ENCODE data around the gene CTNNB1. TPM values are rescaled to one million over a fixed set of nuclear protein-coding genes. Genes with fewer than 3 reads are reported as not detected.

CTNNB1 gene
- total RNA-seq, 2 donors from 2014 or later, result 420 to 534 TPM

- no peak overlapping the region for H3K9ac ChIP-seq (ENCODE audit: extremely low read depth, low read length, poor library complexity, severe bottlenecking)
- no peaks in the 10 kb centered on the region for H3K27me3 Mint-ChIP-seq (ENCODE audit: insufficient read depth)
- H3K36me3 Mint-ChIP-seq (ENCODE audit: low read depth), result peaks cover 10% of the 10 kb centered on the region
- H3K9me3 ChIP-seq (ENCODE audit: control insufficient read depth, low read length), result no peaks in the 10 kb centered on the region
- H3K9me3 Mint-ChIP-seq, result no peaks in the 10 kb centered on the region
- DNase-seq, result no peak
- H3K27ac ChIP-seq (ENCODE audit: low read depth, low read length), result no peak overlapping the region
- H3K4me3 Mint-ChIP-seq, result no peak overlapping the region
- no peak overlapping the region for H3K27ac Mint-ChIP-seq
- H3K4me1 Mint-ChIP-seq, result peaks cover 15% of the 10 kb centered on the region
- H3K27me3 ChIP-seq (ENCODE audit: control insufficient read depth, insufficient read depth, low read length, poor library complexity, severe bottlenecking), result no peaks in the 10 kb centered on the region
- H3K36me3 ChIP-seq (ENCODE audit: control insufficient read depth, insufficient read depth, low read length), result peaks cover 18% of the 10 kb centered on the region
- 90 to 100% methylated on average over 1 to 3 of the region's 3 CpGs for WGBS, 2 experiments (ENCODE audit: insufficient coverage in 1 of 2, insufficient read length in 1 of 2)
- no peaks in the 10 kb centered on the region for H3K4me1 ChIP-seq (ENCODE audit: control insufficient read depth, insufficient read depth, low read length)
- no peak overlapping the region for H3K4me3 ChIP-seq (ENCODE audit: low read length)
- no peak for TF ChIP-seq CTCF (conservative IDR thresholded peaks at IDR 0.05)
Observed at GRCh38 chr3:41248525-41248924, 49.2 kb downstream of the CTNNB1 start.

GRCh38 chr3:41249318-41249717 lies 50.0 kb downstream of the CTNNB1 start:
- Mint-ChIP-seq H3K9me3 (no peaks in the 10 kb centered on the region), H3K27ac (no peak overlapping the region), H3K27me3 (ENCODE audit: insufficient read depth) (no peaks in the 10 kb centered on the region), H3K4me3 (no peak overlapping the region), H3K4me1 (peaks cover 15% of the 10 kb centered on the region), H3K36me3 (ENCODE audit: low read depth) (peaks cover 10% of the 10 kb centered on the region)
- no peak for DNase-seq
- Histone ChIP-seq H3K9ac (ENCODE audit: extremely low read depth, low read length, poor library complexity, severe bottlenecking) (no peak overlapping the region), H3K27ac (ENCODE audit: low read depth, low read length) (no peak overlapping the region), H3K4me1 (ENCODE audit: control insufficient read depth, insufficient read depth, low read length) (no peaks in the 10 kb centered on the region), H3K4me3 (ENCODE audit: low read length) (no peak overlapping the region), H3K9me3 (ENCODE audit: control insufficient read depth, low read length) (no peaks in the 10 kb centered on the region), H3K27me3 (ENCODE audit: control insufficient read depth, insufficient read depth, low read length, poor library complexity, severe bottlenecking) (no peaks in the 10 kb centered on the region), H3K36me3 (ENCODE audit: control insufficient read depth, insufficient read depth, low read length) (peaks cover 12% of the 10 kb centered on the region)
- no peak for TF ChIP-seq CTCF (conservative IDR thresholded peaks at IDR 0.05)
- 92 to 100% methylated on average over 1 to 3 of the region's 3 CpGs for WGBS, 2 experiments (ENCODE audit: insufficient coverage in 1 of 2, insufficient read length in 1 of 2)

- no peak for DNase-seq
- H3K4me3 ChIP-seq (ENCODE audit: low read length), result no peak overlapping the region
- Mint-ChIP-seq H3K27me3 (ENCODE audit: insufficient read depth) (no peaks in the 10 kb centered on the region), H3K4me3 (no peak overlapping the region), H3K9me3 (no peaks in the 10 kb centered on the region), H3K4me1 (peaks cover 15% of the 10 kb centered on the region), H3K27ac (no peak overlapping the region), H3K36me3 (ENCODE audit: low read depth) (no peaks in the 10 kb centered on the region)
- WGBS, 2 experiments (ENCODE audit: insufficient coverage in 1 of 2, insufficient read length in 1 of 2), result 84 to 100% methylated on average over 1 to 2 of the region's 2 CpGs
- no peaks in the 10 kb centered on the region for H3K36me3 ChIP-seq (ENCODE audit: control insufficient read depth, insufficient read depth, low read length)
- no peaks in the 10 kb centered on the region for H3K27me3 ChIP-seq (ENCODE audit: control insufficient read depth, insufficient read depth, low read length, poor library complexity, severe bottlenecking)
- no peaks in the 10 kb centered on the region for H3K4me1 ChIP-seq (ENCODE audit: control insufficient read depth, insufficient read depth, low read length)
- H3K9ac ChIP-seq (ENCODE audit: extremely low read depth, low read length, poor library complexity, severe bottlenecking), result no peak overlapping the region
- no peaks in the 10 kb centered on the region for H3K9me3 ChIP-seq (ENCODE audit: control insufficient read depth, low read length)
- H3K27ac ChIP-seq (ENCODE audit: low read depth, low read length), result no peak overlapping the region
- TF ChIP-seq CTCF (conservative IDR thresholded peaks at IDR 0.05), result no peak
Observed at GRCh38 chr3:41250825-41251224, 51.5 kb downstream of the CTNNB1 start.

Measured in endodermal cell (in vitro differentiated cells).